WTC11 (cell line): ENCODE measurements around the gene ZBTB16. TPM values are rescaled to one million over a fixed set of nuclear protein-coding genes. Genes with fewer than 3 reads are reported as not detected.

Experiments
- ATAC-seq: fragments of 200-7000 bp; cut with Tn5 transposase; 2 replicates; pipeline ENCODE4 v1.10.0; 2021; ENCODE audit warnings: mild to moderate bottlenecking, moderate library complexity
- CTCF ChIA-PET: fragments of 300-600 bp; sonication (Branson Sonifier 250); formaldehyde crosslinking; loops from one replicate; lab custom pipeline; 2021; ENCODE audit warnings: antibody characterized with exemption; lab: Charles Lee
- POLR2A ChIA-PET: fragments of 350-600 bp; sonication (Branson Sonifier 250); formaldehyde crosslinking; loops from one replicate; lab custom pipeline; 2021; ENCODE audit warnings: antibody characterized with exemption; lab: Charles Lee
- DNase-seq: peaks from one replicate; pipeline ENCODE4 v3.0.0; 2021; ENCODE audit warnings: low spot score
- H3K27ac Mint-ChIP-seq: 2 replicates; pipeline ENCODE4 v1.8.0; 2021; ENCODE audit warnings: mixed read lengths
- H3K27me3 Mint-ChIP-seq: 2 replicates; pipeline ENCODE4 v1.8.0; 2021; ENCODE audit warnings: low read depth, mild to moderate bottlenecking, moderate library complexity, mixed read lengths
- H3K36me3 Mint-ChIP-seq: 2 replicates; pipeline ENCODE4 v1.8.0; 2021; ENCODE audit warnings: mixed read lengths
- H3K4me1 Mint-ChIP-seq: 2 replicates; pipeline ENCODE4 v1.8.0; 2022; ENCODE audit warnings: mixed read lengths
- H3K4me3 Mint-ChIP-seq: 2 replicates; pipeline ENCODE4 v1.8.0; 2021; ENCODE audit warnings: mild to moderate bottlenecking, moderate library complexity, mixed read lengths
- H3K9me3 Mint-ChIP-seq: 2 replicates; pipeline ENCODE4 v1.8.0; 2021; ENCODE audit warnings: mixed read lengths
- CREM ChIP-seq: sonication (generic); formaldehyde crosslinking; IDR thresholded peaks from 2 replicates; pipeline ENCODE4 v1.8.1; 2022; ENCODE audit warnings: mild to moderate bottlenecking, missing genetic modification reagents, moderate library complexity
- FOXK1 ChIP-seq: sonication (generic); formaldehyde crosslinking; IDR thresholded peaks from 2 replicates; pipeline ENCODE4 v1.8.0; 2022; ENCODE audit warnings: mild to moderate bottlenecking, moderate library complexity, missing genetic modification reagents
- GTF2I ChIP-seq: fragments of 250-450 bp; sonication (Bioruptor Pico); conservative IDR thresholded peaks from 2 replicates; pipeline ENCODE4 v1.4.0; 2021; ENCODE audit warnings: mild to moderate bottlenecking
- JUN ChIP-seq: sonication (generic); formaldehyde crosslinking; IDR thresholded peaks from 2 replicates; pipeline ENCODE4 v1.8.0; 2023; ENCODE audit warnings: mild to moderate bottlenecking, missing genetic modification reagents
- NR2C2 ChIP-seq: sonication (generic); formaldehyde crosslinking; IDR thresholded peaks from 2 replicates; pipeline ENCODE4 v1.8.0; 2022; ENCODE audit warnings: mild to moderate bottlenecking, missing genetic modification reagents
- OVOL2 ChIP-seq: fragments of 250-450 bp; sonication (Bioruptor Pico); IDR thresholded peaks from 2 replicates; pipeline ENCODE4 v1.9.0; 2021; ENCODE audit warnings: mild to moderate bottlenecking, borderline replicate concordance
- RORB ChIP-seq: fragments of 250-450 bp; sonication (Bioruptor Pico); IDR thresholded peaks from 2 replicates; pipeline ENCODE4 v1.9.0; 2021; ENCODE audit warnings: mild to moderate bottlenecking
- TEAD1 ChIP-seq: sonication (generic); formaldehyde crosslinking; IDR thresholded peaks from 2 replicates; pipeline ENCODE4 v1.8.0; 2022; ENCODE audit warnings: mild to moderate bottlenecking, missing genetic modification reagents
- total RNA-seq: library from RNA; stranded (reverse); gene quantifications from 3 replicates; pipeline ENCODE4 v1.2.3, GENCODE V29; 2021
- TF ChIP-seq, protein P1 (sequence below): sonication (generic); formaldehyde crosslinking; IDR thresholded peaks from 2 replicates; pipeline ENCODE4 v1.8.0; 2023; ENCODE audit warnings: missing genetic modification reagents, mild to moderate bottlenecking, borderline replicate concordance
- TF ChIP-seq, protein P2 (sequence below): sonication (generic); formaldehyde crosslinking; conservative IDR thresholded peaks from 2 replicates; pipeline ENCODE4 v1.8.1; 2022; ENCODE audit warnings: mild to moderate bottlenecking, missing genetic modification reagents
- TF ChIP-seq, protein P3 (sequence below): fragments of 250-450 bp; sonication (Bioruptor Pico); IDR thresholded peaks from 2 replicates; pipeline ENCODE4 v1.9.0; 2021; ENCODE audit warnings: mild to moderate bottlenecking
- TF ChIP-seq, protein P4 (sequence below): sonication (generic); formaldehyde crosslinking; IDR thresholded peaks from 2 replicates; pipeline ENCODE4 v1.8.0; 2023; ENCODE audit warnings: mild to moderate bottlenecking, missing genetic modification reagents
- TF ChIP-seq, protein P5 (sequence below): sonication (generic); formaldehyde crosslinking; IDR thresholded peaks from 2 replicates; pipeline ENCODE4 v1.8.1; 2023; ENCODE audit warnings: mild to moderate bottlenecking, moderate library complexity, missing genetic modification reagents
- TF ChIP-seq, protein P6 (sequence below): sonication (generic); formaldehyde crosslinking; IDR thresholded peaks from 2 replicates; pipeline ENCODE4 v1.8.1; 2022; ENCODE audit warnings: low read depth, mild to moderate bottlenecking, moderate library complexity, missing genetic modification reagents, borderline replicate concordance
- TF ChIP-seq, protein P7 (sequence below): sonication (generic); formaldehyde crosslinking; IDR thresholded peaks from 2 replicates; pipeline ENCODE4 v1.8.1; 2022; ENCODE audit warnings: mild to moderate bottlenecking, moderate library complexity, missing genetic modification reagents
- TF ChIP-seq, protein P8 (sequence below): sonication (generic); formaldehyde crosslinking; IDR thresholded peaks from 2 replicates; pipeline ENCODE4 v1.8.0; 2023; ENCODE audit warnings: missing genetic modification reagents

ZBTB16 gene
- total RNA-seq, 1 experiment from 2014 or later: 0.57 TPM

DNA sequence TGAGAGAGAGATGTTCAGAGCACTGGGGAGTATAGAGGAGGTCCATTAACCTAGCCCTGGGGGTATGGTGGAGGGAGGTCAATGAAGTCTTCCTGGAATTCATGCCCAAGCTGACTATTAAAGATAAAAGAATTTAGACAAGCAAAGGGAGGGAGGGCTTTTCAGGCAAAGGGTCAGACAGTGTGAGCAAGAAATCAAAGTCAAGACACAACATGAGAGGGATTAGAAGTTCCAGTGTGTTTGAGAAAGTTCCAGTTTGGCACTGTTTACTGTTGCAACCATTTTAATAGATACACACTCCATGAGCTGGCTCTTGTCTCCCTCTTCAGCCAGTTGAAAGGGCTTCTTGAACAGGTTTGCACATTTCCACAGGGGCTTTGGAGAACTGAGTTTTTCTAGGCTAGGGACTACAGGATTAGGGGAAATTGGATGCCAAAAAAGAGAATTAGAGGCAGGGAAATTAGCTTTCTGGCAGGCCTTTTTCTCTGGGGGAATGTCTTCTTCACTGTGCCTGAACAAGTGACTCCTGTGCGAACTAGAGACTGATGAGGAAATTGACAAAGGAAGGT lies 222.0 kb downstream of the ZBTB16 start:
- no peaks in the 10 kb centered on the region; the same call in 1 of the 2 replicates for H3K27me3 Mint-ChIP-seq
- no peak overlapping the region for H3K4me3 Mint-ChIP-seq
- peaks cover 4% of the 10 kb centered on the region; the same call in 1 of the 2 replicates for H3K9me3 Mint-ChIP-seq
- ChIA-PET CTCF (interaction anchor here (0.8 to 2.4 kb wide), 12 partner anchors 17 to 458 kb away, joined by 3 to 12 read pairs (median 4); no protein-coding TSS in a partner anchor), POLR2A (interaction anchor here (0.6 kb wide), 1 partner anchor 1239 kb away, joined by 4 read pairs; no protein-coding TSS in a partner anchor)
- DNase-seq (no peak), ATAC-seq (no peak)
- TF ChIP-seq, protein P1, sequence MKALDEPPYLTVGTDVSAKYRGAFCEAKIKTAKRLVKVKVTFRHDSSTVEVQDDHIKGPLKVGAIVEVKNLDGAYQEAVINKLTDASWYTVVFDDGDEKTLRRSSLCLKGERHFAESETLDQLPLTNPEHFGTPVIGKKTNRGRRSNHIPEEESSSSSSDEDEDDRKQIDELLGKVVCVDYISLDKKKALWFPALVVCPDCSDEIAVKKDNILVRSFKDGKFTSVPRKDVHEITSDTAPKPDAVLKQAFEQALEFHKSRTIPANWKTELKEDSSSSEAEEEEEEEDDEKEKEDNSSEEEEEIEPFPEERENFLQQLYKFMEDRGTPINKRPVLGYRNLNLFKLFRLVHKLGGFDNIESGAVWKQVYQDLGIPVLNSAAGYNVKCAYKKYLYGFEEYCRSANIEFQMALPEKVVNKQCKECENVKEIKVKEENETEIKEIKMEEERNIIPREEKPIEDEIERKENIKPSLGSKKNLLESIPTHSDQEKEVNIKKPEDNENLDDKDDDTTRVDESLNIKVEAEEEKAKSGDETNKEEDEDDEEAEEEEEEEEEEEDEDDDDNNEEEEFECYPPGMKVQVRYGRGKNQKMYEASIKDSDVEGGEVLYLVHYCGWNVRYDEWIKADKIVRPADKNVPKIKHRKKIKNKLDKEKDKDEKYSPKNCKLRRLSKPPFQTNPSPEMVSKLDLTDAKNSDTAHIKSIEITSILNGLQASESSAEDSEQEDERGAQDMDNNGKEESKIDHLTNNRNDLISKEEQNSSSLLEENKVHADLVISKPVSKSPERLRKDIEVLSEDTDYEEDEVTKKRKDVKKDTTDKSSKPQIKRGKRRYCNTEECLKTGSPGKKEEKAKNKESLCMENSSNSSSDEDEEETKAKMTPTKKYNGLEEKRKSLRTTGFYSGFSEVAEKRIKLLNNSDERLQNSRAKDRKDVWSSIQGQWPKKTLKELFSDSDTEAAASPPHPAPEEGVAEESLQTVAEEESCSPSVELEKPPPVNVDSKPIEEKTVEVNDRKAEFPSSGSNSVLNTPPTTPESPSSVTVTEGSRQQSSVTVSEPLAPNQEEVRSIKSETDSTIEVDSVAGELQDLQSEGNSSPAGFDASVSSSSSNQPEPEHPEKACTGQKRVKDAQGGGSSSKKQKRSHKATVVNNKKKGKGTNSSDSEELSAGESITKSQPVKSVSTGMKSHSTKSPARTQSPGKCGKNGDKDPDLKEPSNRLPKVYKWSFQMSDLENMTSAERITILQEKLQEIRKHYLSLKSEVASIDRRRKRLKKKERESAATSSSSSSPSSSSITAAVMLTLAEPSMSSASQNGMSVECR (CRISPR knock-in tag): no peak
- TF ChIP-seq RORB: no peak
- TF ChIP-seq, protein P2, sequence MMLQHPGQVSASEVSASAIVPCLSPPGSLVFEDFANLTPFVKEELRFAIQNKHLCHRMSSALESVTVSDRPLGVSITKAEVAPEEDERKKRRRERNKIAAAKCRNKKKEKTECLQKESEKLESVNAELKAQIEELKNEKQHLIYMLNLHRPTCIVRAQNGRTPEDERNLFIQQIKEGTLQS (CRISPR knock-in tag): no peak
- TF ChIP-seq OVOL2: no peak
- TF ChIP-seq, protein P3, sequence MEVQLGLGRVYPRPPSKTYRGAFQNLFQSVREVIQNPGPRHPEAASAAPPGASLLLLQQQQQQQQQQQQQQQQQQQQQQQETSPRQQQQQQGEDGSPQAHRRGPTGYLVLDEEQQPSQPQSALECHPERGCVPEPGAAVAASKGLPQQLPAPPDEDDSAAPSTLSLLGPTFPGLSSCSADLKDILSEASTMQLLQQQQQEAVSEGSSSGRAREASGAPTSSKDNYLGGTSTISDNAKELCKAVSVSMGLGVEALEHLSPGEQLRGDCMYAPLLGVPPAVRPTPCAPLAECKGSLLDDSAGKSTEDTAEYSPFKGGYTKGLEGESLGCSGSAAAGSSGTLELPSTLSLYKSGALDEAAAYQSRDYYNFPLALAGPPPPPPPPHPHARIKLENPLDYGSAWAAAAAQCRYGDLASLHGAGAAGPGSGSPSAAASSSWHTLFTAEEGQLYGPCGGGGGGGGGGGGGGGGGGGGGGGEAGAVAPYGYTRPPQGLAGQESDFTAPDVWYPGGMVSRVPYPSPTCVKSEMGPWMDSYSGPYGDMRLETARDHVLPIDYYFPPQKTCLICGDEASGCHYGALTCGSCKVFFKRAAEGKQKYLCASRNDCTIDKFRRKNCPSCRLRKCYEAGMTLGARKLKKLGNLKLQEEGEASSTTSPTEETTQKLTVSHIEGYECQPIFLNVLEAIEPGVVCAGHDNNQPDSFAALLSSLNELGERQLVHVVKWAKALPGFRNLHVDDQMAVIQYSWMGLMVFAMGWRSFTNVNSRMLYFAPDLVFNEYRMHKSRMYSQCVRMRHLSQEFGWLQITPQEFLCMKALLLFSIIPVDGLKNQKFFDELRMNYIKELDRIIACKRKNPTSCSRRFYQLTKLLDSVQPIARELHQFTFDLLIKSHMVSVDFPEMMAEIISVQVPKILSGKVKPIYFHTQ (CRISPR knock-in tag): no peak
- TF ChIP-seq, protein P4, sequence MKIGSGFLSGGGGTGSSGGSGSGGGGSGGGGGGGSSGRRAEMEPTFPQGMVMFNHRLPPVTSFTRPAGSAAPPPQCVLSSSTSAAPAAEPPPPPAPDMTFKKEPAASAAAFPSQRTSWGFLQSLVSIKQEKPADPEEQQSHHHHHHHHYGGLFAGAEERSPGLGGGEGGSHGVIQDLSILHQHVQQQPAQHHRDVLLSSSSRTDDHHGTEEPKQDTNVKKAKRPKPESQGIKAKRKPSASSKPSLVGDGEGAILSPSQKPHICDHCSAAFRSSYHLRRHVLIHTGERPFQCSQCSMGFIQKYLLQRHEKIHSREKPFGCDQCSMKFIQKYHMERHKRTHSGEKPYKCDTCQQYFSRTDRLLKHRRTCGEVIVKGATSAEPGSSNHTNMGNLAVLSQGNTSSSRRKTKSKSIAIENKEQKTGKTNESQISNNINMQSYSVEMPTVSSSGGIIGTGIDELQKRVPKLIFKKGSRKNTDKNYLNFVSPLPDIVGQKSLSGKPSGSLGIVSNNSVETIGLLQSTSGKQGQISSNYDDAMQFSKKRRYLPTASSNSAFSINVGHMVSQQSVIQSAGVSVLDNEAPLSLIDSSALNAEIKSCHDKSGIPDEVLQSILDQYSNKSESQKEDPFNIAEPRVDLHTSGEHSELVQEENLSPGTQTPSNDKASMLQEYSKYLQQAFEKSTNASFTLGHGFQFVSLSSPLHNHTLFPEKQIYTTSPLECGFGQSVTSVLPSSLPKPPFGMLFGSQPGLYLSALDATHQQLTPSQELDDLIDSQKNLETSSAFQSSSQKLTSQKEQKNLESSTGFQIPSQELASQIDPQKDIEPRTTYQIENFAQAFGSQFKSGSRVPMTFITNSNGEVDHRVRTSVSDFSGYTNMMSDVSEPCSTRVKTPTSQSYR (CRISPR knock-in tag): no peak
- TF ChIP-seq, protein P5, sequence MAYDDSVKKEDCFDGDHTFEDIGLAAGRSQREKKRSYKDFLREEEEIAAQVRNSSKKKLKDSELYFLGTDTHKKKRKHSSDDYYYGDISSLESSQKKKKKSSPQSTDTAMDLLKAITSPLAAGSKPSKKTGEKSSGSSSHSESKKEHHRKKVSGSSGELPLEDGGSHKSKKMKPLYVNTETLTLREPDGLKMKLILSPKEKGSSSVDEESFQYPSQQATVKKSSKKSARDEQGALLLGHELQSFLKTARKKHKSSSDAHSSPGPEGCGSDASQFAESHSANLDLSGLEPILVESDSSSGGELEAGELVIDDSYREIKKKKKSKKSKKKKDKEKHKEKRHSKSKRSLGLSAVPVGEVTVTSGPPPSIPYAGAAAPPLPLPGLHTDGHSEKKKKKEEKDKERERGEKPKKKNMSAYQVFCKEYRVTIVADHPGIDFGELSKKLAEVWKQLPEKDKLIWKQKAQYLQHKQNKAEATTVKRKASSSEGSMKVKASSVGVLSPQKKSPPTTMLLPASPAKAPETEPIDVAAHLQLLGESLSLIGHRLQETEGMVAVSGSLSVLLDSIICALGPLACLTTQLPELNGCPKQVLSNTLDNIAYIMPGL (CRISPR knock-in tag): no peak
- TF ChIP-seq, protein P6, sequence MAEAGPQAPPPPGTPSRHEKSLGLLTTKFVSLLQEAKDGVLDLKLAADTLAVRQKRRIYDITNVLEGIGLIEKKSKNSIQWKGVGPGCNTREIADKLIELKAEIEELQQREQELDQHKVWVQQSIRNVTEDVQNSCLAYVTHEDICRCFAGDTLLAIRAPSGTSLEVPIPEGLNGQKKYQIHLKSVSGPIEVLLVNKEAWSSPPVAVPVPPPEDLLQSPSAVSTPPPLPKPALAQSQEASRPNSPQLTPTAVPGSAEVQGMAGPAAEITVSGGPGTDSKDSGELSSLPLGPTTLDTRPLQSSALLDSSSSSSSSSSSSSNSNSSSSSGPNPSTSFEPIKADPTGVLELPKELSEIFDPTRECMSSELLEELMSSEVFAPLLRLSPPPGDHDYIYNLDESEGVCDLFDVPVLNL (CRISPR knock-in tag): no peak
- no peak for TF ChIP-seq JUN
- TF ChIP-seq GTF2I (CRISPR knock-in tag): no peak
- TF ChIP-seq, protein P7, sequence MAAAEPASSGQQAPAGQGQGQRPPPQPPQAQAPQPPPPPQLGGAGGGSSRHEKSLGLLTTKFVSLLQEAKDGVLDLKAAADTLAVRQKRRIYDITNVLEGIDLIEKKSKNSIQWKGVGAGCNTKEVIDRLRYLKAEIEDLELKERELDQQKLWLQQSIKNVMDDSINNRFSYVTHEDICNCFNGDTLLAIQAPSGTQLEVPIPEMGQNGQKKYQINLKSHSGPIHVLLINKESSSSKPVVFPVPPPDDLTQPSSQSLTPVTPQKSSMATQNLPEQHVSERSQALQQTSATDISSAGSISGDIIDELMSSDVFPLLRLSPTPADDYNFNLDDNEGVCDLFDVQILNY (CRISPR knock-in tag): no peak
- no peak for TF ChIP-seq CREM (CRISPR knock-in tag)
- TF ChIP-seq, protein P8, sequence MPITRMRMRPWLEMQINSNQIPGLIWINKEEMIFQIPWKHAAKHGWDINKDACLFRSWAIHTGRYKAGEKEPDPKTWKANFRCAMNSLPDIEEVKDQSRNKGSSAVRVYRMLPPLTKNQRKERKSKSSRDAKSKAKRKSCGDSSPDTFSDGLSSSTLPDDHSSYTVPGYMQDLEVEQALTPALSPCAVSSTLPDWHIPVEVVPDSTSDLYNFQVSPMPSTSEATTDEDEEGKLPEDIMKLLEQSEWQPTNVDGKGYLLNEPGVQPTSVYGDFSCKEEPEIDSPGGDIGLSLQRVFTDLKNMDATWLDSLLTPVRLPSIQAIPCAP (CRISPR knock-in tag): no peak
- TF ChIP-seq TEAD1: no peak
- TF ChIP-seq FOXK1 (CRISPR knock-in tag): no peak
- no peak for TF ChIP-seq NR2C2 (CRISPR knock-in tag)
- TF ChIP-seq, all 79 proteins: peak for 0
- Mint-ChIP-seq H3K36me3 (no peaks in the 10 kb centered on the region), H3K27ac (no peak overlapping the region), H3K4me1 (peaks cover 13% of the 10 kb centered on the region; the same call in 1 of the 2 replicates)
